ENCODE data around the gene RABAC1. TPM values are rescaled to one million over a fixed set of nuclear protein-coding genes. Genes with fewer than 3 reads are reported as not detected.

Gene RABAC1
- total RNA-seq, 2 donors from 2014 or later, result 130 to 332 TPM

DNA sequence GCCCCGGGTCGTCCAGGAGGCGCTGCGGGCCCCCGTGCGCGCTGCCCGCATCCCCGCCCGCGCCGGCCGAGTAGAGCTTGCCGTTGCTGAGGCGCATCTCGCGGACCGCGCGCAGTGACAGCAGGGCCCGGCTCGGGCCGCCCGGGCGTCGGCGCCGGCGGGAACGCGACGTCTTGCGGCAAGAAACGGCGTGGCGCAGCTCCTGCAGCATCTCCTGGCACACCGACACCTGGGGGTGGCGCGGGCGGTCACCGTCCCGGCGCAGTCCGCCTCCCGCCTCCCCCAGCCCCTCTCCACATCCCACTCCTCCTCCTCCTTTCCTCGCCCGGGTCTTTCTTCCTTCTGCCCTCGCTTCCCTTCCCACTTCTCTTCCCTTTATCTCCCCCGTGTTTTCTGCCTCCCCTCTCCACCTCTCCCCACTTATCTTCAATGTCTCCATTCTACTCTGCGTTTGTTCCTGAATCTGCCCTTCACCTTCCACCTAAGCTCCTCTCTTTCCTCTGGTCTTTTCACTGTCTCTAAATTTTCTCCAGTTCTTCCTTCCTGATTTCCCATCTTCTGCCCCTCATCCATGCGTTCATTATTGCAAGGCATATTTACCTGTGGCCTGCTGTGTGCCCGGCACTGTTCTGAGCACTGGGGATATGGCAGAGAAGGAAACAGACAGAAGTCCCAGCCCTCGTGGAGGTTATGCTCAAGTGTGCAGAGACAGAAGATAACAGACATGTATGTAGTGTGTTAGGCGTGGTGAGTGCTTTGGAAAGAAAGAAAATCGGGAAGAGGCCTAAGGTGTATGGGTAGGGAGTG lies 40.2 kb upstream of the RABAC1 start:
- H3K9me3 ChIP-seq, result no peaks in the 10 kb centered on the region
- H3K4me3 ChIP-seq, result no peak overlapping the region
- no peaks in the 10 kb centered on the region for H3K36me3 ChIP-seq
- no peak for DNase-seq (ENCODE audit: low spot score)
- no peak overlapping the region for H3K27ac ChIP-seq
- peaks cover 6% of the 10 kb centered on the region for H3K27me3 ChIP-seq (replicated peaks; ENCODE audit: insufficient read depth)
- TF ChIP-seq CTCF (IDR thresholded peaks at IDR 0.05), result no peak
- H3K4me1 ChIP-seq (ENCODE audit: control insufficient read depth in 1 of 2, low read depth in 2 of 2), result peaks cover 0 to 8% of the 10 kb centered on the region in 2 donors
- ATAC-seq (ENCODE audit: insufficient number of reproducible peaks, low FRiP score, low read depth), result no peak

GRCh38 chr19:41998246-41999020 lies 39.3 kb upstream of the RABAC1 start:
- DNase-seq (ENCODE audit: low spot score) (no peak), ATAC-seq (ENCODE audit: insufficient number of reproducible peaks, low FRiP score, low read depth) (no peak)
- Histone ChIP-seq H3K27ac (no peak overlapping the region), H3K4me3 (no peak overlapping the region), H3K27me3 (replicated peaks; ENCODE audit: insufficient read depth) (peaks cover 6% of the 10 kb centered on the region), H3K9me3 (no peaks in the 10 kb centered on the region), H3K4me1 (ENCODE audit: control insufficient read depth in 1 of 2, low read depth in 2 of 2) (peaks cover 5 to 17% of the 10 kb centered on the region in 2 donors), H3K36me3 (no peaks in the 10 kb centered on the region)
- TF ChIP-seq CTCF (IDR thresholded peaks at IDR 0.05), result peak; percentile 40

DNA sequence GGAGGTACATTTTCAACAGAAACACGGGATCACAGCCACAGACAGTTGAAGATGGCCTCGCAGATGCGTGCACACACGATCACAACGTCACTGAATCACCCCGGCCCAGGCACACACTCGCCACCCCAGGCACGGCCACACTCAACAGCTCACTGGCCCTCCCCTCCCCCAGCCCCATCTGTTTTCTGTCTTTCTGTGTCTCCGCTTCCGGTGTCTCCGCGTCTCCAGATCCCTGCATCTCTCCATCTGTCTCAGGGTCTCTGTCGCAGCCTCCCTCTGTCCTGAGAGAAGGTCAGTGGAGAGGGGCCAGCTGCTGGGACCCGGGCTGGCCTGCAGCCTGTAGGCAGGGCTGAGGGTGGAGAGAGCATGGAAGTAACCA lies 38.7 kb upstream of the RABAC1 start:
- no peaks in the 10 kb centered on the region for H3K36me3 ChIP-seq
- TF ChIP-seq CTCF (IDR thresholded peaks at IDR 0.05), result no peak
- DNase-seq (ENCODE audit: low spot score) (no peak), ATAC-seq (ENCODE audit: insufficient number of reproducible peaks, low FRiP score, low read depth) (no peak)
- no peaks in the 10 kb centered on the region for H3K9me3 ChIP-seq
- no peak overlapping the region for H3K4me3 ChIP-seq
- peaks cover 5 to 19% of the 10 kb centered on the region in 2 donors for H3K4me1 ChIP-seq (ENCODE audit: control insufficient read depth in 1 of 2, low read depth in 2 of 2)
- no peak overlapping the region for H3K27ac ChIP-seq
- peaks cover 6% of the 10 kb centered on the region for H3K27me3 ChIP-seq (replicated peaks; ENCODE audit: insufficient read depth)

DNA sequence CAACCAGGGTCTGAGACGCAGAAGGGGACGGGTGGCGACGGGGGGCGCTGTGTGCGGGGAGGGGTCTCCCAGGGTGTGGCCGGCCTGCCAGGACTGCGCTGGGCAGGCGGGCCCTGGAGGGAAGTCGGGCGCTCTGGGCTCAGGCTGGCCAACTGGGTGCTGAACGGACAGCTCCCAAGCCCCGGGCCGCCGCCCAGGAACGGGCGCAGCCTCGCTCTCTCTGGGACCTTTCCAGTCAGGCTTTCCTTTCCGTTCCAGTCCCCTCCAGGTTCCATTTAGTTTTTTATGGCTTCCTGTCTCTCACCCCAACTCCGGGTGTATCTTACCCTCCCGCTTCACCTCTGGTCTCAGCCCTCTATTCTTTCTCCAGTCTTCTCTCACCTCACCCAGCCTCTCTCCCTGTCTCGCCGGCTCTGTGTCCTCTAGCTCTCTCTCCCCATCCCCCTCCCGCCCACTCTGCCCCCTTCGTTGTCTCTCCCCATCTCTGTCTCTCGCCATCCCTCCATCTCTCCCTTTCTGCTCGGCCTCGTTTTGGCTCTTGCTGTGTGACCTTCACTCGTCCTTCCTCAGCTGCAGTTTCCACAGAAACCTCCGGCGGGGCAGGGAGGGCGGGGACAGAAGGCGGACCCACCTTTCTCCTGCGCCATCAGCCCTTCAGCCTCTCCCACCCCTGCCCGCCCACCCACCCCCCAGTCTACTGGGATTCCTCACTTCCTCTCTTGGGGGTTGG lies 38.2 kb upstream of the RABAC1 start:
- Histone ChIP-seq H3K4me3 (no peak overlapping the region), H3K4me1 (ENCODE audit: control insufficient read depth in 1 of 2, low read depth in 2 of 2) (peaks cover 5 to 19% of the 10 kb centered on the region in 2 donors), H3K27ac (no peak overlapping the region), H3K36me3 (no peaks in the 10 kb centered on the region), H3K9me3 (no peaks in the 10 kb centered on the region), H3K27me3 (replicated peaks; ENCODE audit: insufficient read depth) (peaks cover 6% of the 10 kb centered on the region)
- DNase-seq (ENCODE audit: low spot score), result no peak
- no peak for TF ChIP-seq CTCF (IDR thresholded peaks at IDR 0.05)
- ATAC-seq (ENCODE audit: insufficient number of reproducible peaks, low FRiP score, low read depth), result no peak

Data from thoracic aorta (tissue), 2 donors.